Endothelial cell of umbilical vein (primary cell): Measurements from ENCODE around the gene RIMBP2. TPM values are rescaled to one million over a fixed set of nuclear protein-coding genes. Genes with fewer than 3 reads are reported as not detected.

ENCODE experiments used
- BruUV-seq: library from RNA; stranded (reverse); fragments of 400-500 nt; replicated peaks from 2 replicates; lab custom pipeline; 2021; lab: Mats Ljungman, UMichigan
- CTCF ChIA-PET: fragments of 300-600, 350-600 bp; sonication (Branson Sonifier 250); formaldehyde crosslinking; loops from one replicate; lab custom pipeline; 2021; ENCODE audit warnings: antibody characterized with exemption, inconsistent platforms; lab: Charles Lee
- POLR2A ChIA-PET: fragments of 300-600, 350-600 bp; sonication (Branson Sonifier 250); formaldehyde crosslinking; loops from one replicate; lab custom pipeline; 2021; ENCODE audit warnings: antibody characterized with exemption, inconsistent platforms; lab: Charles Lee
- DNase-seq: peaks from one replicate; pipeline ENCODE4 v3.0.0-alpha.2; 2011; ENCODE audit warnings: low read depth, low spot score
- FAIRE-seq: peaks from 2 replicates; lab custom pipeline; 2011; peaks lifted over from hg19 to GRCh38; lab: Jason Lieb, UNC
- H2AFZ ChIP-seq: 2 replicates; pipeline ENCODE4 v1.6.0; 2012; ENCODE audit warnings: low read depth, low read length, control low read depth, inconsistent platforms
- H3K27ac ChIP-seq: 2 replicates; pipeline ENCODE4 v1.5.1; 2011; ENCODE audit warnings: low read depth, mild to moderate bottlenecking, control low read depth, low read length, moderate library complexity; ENCODE audit not compliant: insufficient read depth
- H3K27me3 ChIP-seq, 2 experiments: 2 replicates each; pipeline versions ENCODE4 v1.6.0 to v1.6.1; 2011; ENCODE audit warnings: low read length in 2 of 2, mixed read lengths in 1 of 2; ENCODE audit not compliant: control insufficient read depth in 2 of 2, insufficient read depth in 2 of 2
- H3K36me3 ChIP-seq, 2 experiments: 2 replicates in 1 of 2; 3 replicates in 1 of 2; pipeline ENCODE4 v1.5.1; 2011; ENCODE audit warnings: low read length in 2 of 2, mild to moderate bottlenecking in 1 of 2, moderate library complexity in 1 of 2; ENCODE audit not compliant: control insufficient read depth in 2 of 2, insufficient read depth in 2 of 2; ENCODE audit errors: extremely low read depth in 1 of 2
- H3K4me1 ChIP-seq: 3 replicates; pipeline ENCODE4 v1.5.1; 2011; ENCODE audit warnings: mild to moderate bottlenecking, low read length; ENCODE audit not compliant: control insufficient read depth, insufficient read depth; ENCODE audit errors: extremely low read depth
- H3K4me2 ChIP-seq: 2 replicates; pipeline ENCODE4 v1.6.1; 2011; ENCODE audit warnings: low read length, control low read depth, mixed read lengths; ENCODE audit not compliant: insufficient read depth
- H3K4me3 ChIP-seq, 3 experiments: fragments of 200-600 bp in 1 of 3; sonication (generic), shearing (Covaris generic) in 1 of 3; replicated peaks in 1 of 3; 2 replicates each; pipeline ENCODE4 v1.5.1; 2011 to 2016; ENCODE audit warnings: control low read depth in 3 of 3, low read length in 3 of 3, mild to moderate bottlenecking in 2 of 3, inconsistent platforms in 1 of 3, low read depth in 1 of 3, moderate library complexity in 1 of 3; ENCODE audit not compliant: insufficient read depth in 1 of 3
- H3K79me2 ChIP-seq: 2 replicates; pipeline ENCODE4 v1.6.0; 2012; ENCODE audit warnings: low read length, inconsistent platforms; ENCODE audit not compliant: control insufficient read depth, insufficient read depth
- H3K9ac ChIP-seq: replicated peaks from 2 replicates; pipeline ENCODE3; 2011; ENCODE audit warnings: low read length, control low read depth; ENCODE audit not compliant: insufficient read depth; ENCODE audit errors: extremely low read depth
- H3K9me1 ChIP-seq: replicated peaks from 3 replicates; pipeline ENCODE4 v1.6.0; 2011; ENCODE audit warnings: mild to moderate bottlenecking, low read length; ENCODE audit not compliant: control insufficient read depth, insufficient read depth; ENCODE audit errors: extremely low read depth
- H3K9me3 ChIP-seq: replicated peaks from 2 replicates; pipeline ENCODE4 v1.5.1; 2012; ENCODE audit warnings: low read length, inconsistent platforms; ENCODE audit not compliant: control insufficient read depth, insufficient read depth
- H4K20me1 ChIP-seq: replicated peaks from 2 replicates; pipeline ENCODE3; 2011; ENCODE audit warnings: mild to moderate bottlenecking, low read length; ENCODE audit not compliant: control insufficient read depth, insufficient read depth; ENCODE audit errors: extremely low read depth
- CTCF ChIP-seq, 2 donors: IDR thresholded peaks; 1 replicate in 1 of 2; 2 replicates in 1 of 2; pipeline ENCODE4 v1.5.1; 2011; ENCODE audit warnings: low read length in 2 of 2, mild to moderate bottlenecking in 2 of 2, moderate library complexity in 2 of 2, control low read depth in 1 of 2, inconsistent platforms in 1 of 2, low read depth in 1 of 2; ENCODE audit not compliant: insufficient read depth in 1 of 2; ENCODE audit errors: extremely low read depth in 1 of 2
- EZH2 ChIP-seq: IDR thresholded peaks from 2 replicates; pipeline ENCODE4 v1.6.1; 2012; ENCODE audit warnings: borderline replicate concordance, low read depth, mild to moderate bottlenecking, moderate library complexity, low read length, inconsistent platforms; ENCODE audit not compliant: severe bottlenecking
- FOS ChIP-seq: IDR thresholded peaks from 2 replicates; pipeline ENCODE4 v1.6.1; 2011; ENCODE audit warnings: mild to moderate bottlenecking, low read length, moderate library complexity, borderline replicate concordance; ENCODE audit not compliant: insufficient read depth
- GATA2 ChIP-seq: IDR thresholded peaks from 2 replicates; pipeline ENCODE4 v1.7.0; 2011; ENCODE audit warnings: low read depth, mild to moderate bottlenecking, moderate library complexity, mixed read lengths, low read length; ENCODE audit not compliant: insufficient read length, insufficient read depth
- JUN ChIP-seq: IDR thresholded peaks from 2 replicates; pipeline ENCODE4 v1.6.1; 2011; ENCODE audit warnings: borderline replicate concordance, low read depth; ENCODE audit not compliant: insufficient read length, insufficient read depth
- MAX ChIP-seq: IDR thresholded peaks from 2 replicates; pipeline ENCODE4 v1.6.1; 2011; ENCODE audit not compliant: insufficient read depth, insufficient read length
- MYC ChIP-seq: IDR thresholded peaks from one replicate; pipeline ENCODE4 v1.6.1; 2011; ENCODE audit warnings: mild to moderate bottlenecking, low read depth, low read length
- POLR2A ChIP-seq: IDR thresholded peaks from 2 replicates; pipeline ENCODE4 v1.6.1; 2012; ENCODE audit warnings: low read depth, mild to moderate bottlenecking, control low read depth, low read length
- POLR2AphosphoS5 ChIP-seq: IDR thresholded peaks from 2 replicates; pipeline ENCODE4 v1.6.1; 2012; ENCODE audit warnings: low read depth, mild to moderate bottlenecking, control low read depth, low read length, moderate library complexity; ENCODE audit not compliant: insufficient read depth
- dilution Hi-C: fragments of 300-500 bp; cut with MboI; formaldehyde crosslinking; loops from one replicate; pipeline ENCODE4 v1.15.0; 2019; ENCODE audit warnings: low sequenced_read_pairs; ENCODE audit not compliant: extremely low pct_ligation_motif_present
- intact Hi-C: fragments of 100-400 bp; cut with micrococcal nuclease; formaldehyde crosslinking; loops from one replicate; pipeline ENCODE4 v1.10.0; 2022
- polyA plus RNA-seq, 4 experiments: library from polyadenylated mRNA; depleted of rRNA in 3 of 4; stranded (reverse) in 3 of 4; unstranded in 1 of 4; fragments of >200 nt; gene quantifications; 2 replicates each; pipeline versions ENCODE4 v1.2.1 to v1.2.3, GENCODE V29; 2011 to 2012; ENCODE audit warnings: missing spikeins in 1 of 4
- total RNA-seq: library from RNA; stranded (reverse); gene quantifications from 2 replicates; pipeline ENCODE4 v1.2.3, GENCODE V29; 2021

Gene RIMBP2
- total and polyA plus RNA-seq, 2 donors (not counting 3 experiments of a cell fraction or from before 2014, with no cell fraction given): 0.04 TPM; not detected in 1

GRCh38 chr12:130529781-130530180, 186.3 kb downstream of the RIMBP2 start:
- H3K9me1 ChIP-seq: no peaks in the 10 kb centered on the region
- H3K4me2 ChIP-seq: no peak overlapping the region
- no peaks in the 10 kb centered on the region for H3K36me3 ChIP-seq
- H3K4me1 ChIP-seq: no peaks in the 10 kb centered on the region
- no peak overlapping the region for H3K4me3 ChIP-seq
- H3K27me3 ChIP-seq: no peaks in the 10 kb centered on the region
- no peak overlapping the region for H3K27ac ChIP-seq
- H3K79me2 ChIP-seq: no peaks in the 10 kb centered on the region
- H3K9ac ChIP-seq: no peak overlapping the region
- POLR2A ChIA-PET: no interaction called here
- FAIRE-seq (no peak), DNase-seq (no peak)
- no peaks in the 10 kb centered on the region for H3K9me3 ChIP-seq
- no peak for TF ChIP-seq FOS
- CTCF ChIA-PET: no interaction called here
- intact Hi-C loops (no loop called here), dilution Hi-C loops (no loop called here)
- no TSS peak for BruUV-seq
- no peak overlapping the region for H2AFZ ChIP-seq
- no peaks in the 10 kb centered on the region for H4K20me1 ChIP-seq

- Histone ChIP-seq H3K79me2 (no peaks in the 10 kb centered on the region), H3K9me3 (peaks cover 1% of the 10 kb centered on the region), H3K4me3 (no peak overlapping the region), H4K20me1 (no peaks in the 10 kb centered on the region), H3K27me3 (no peaks in the 10 kb centered on the region), H3K36me3 (no peaks in the 10 kb centered on the region), H2AFZ (no peak overlapping the region), H3K9ac (no peak overlapping the region), H3K9me1 (no peaks in the 10 kb centered on the region), H3K4me1 (no peaks in the 10 kb centered on the region), H3K27ac (no peak overlapping the region), H3K4me2 (no peak overlapping the region)
- FAIRE-seq: no peak
- dilution Hi-C loops (no loop called here), intact Hi-C loops (no loop called here)
- TF ChIP-seq FOS: no peak
- TF ChIP-seq MYC: no peak
- no peak for TF ChIP-seq POLR2A
- no peak for TF ChIP-seq JUN
- no peak for TF ChIP-seq MAX
- no peak for TF ChIP-seq EZH2
- no peak for TF ChIP-seq CTCF (IDR thresholded peaks at IDR 0.05; ENCODE audit: extremely low read depth in 1 of 2, insufficient read depth in 1 of 2, low read depth in 1 of 2, low read length in 2 of 2)
- no peak for TF ChIP-seq POLR2AphosphoS5
- no peak for TF ChIP-seq GATA2
- BruUV-seq: no TSS peak
- DNase-seq: no peak
- ChIA-PET POLR2A (no interaction called here), CTCF (no interaction called here)
These were observed 188.9 kb downstream of the RIMBP2 start for GRCh38 chr12:130527239-130527638.
